ENCODE data around the gene STPG3.
A peak's percentile ranks its signal among the peaks of the same experiment; 100 is the strongest.

The STPG3 gene

GRCh38 chr9:137251194-137251461 lies at the start of gene STPG3:
Gene STPG3 (plus strand): TSS chr9:137251286. CDS start chr9:137251287, 1 bp downstream.
- DNase-seq, result no peak

GRCh38 chr9:137202966-137203365 lies 48.1 kb upstream of the STPG3 start:
- DNase-seq, result no peak

GRCh38 chr9:137204731-137205125 lies 46.4 kb upstream of the STPG3 start:
- no peak for DNase-seq

GRCh38 chr9:137205126-137206069 lies 45.7 kb upstream of the STPG3 start, which contains the start of the genes NDOR1 and TMEM203:
Gene NDOR1 (plus strand): TSS chr9:137205700. CDS start chr9:137205778, 78 bp downstream.
Gene TMEM203 (minus strand): TSS chr9:137205648. CDS start chr9:137205414, 234 bp downstream.
- peak; percentile 95 for DNase-seq

- DNase-seq, result no peak
Measured at GRCh38 chr9:137206602-137207001, 44.5 kb upstream of the STPG3 start.

GRCh38 chr9:137211532-137211931 lies 39.6 kb upstream of the STPG3 start:
- DNase-seq, result no peak

GRCh38 chr9:137212520-137212919 lies 38.6 kb upstream of the STPG3 start:
- DNase-seq, result no peak

- no peak for DNase-seq
Measured at GRCh38 chr9:137213160-137214060, 37.7 kb upstream of the STPG3 start.

GRCh38 chr9:137214620-137215019 lies 36.5 kb upstream of the STPG3 start:
- no peak for DNase-seq

- DNase-seq, result no peak
Measured at GRCh38 chr9:137215196-137215986, 35.7 kb upstream of the STPG3 start.

- no peak for DNase-seq
Measured at GRCh38 chr9:137216188-137216965, 34.7 kb upstream of the STPG3 start.

GRCh38 chr9:137217276-137218211 lies 33.5 kb upstream of the STPG3 start:
- DNase-seq, result no peak

- DNase-seq, result no peak
Measured at GRCh38 chr9:137218212-137218753, 32.8 kb upstream of the STPG3 start.

GRCh38 chr9:137218754-137219271 lies 32.3 kb upstream of the STPG3 start:
- DNase-seq, result no peak

GRCh38 chr9:137219757-137220316 lies 31.2 kb upstream of the STPG3 start:
- no peak for DNase-seq

- no peak for DNase-seq
Measured at GRCh38 chr9:137220317-137221094, 30.6 kb upstream of the STPG3 start.

- no peak for DNase-seq
Measured at GRCh38 chr9:137221095-137221505, 30.0 kb upstream of the STPG3 start.

GRCh38 chr9:137221506-137222111 lies 29.5 kb upstream of the STPG3 start:
- no peak for DNase-seq

Data from stimulated activated CD4-positive, alpha-beta T cell treated with anti-CD3 and anti-CD28 coated beads, Interleukin-4, amount 100 ng/mL, for 24 hours (primary cell).